Ovary (tissue), 3 donors: ENCODE measurements around the gene CHGA.

Experiments
- CTCF ChIP-seq, 3 donors: fragments of 450-650 bp in 2 of 3; fragments of 200-600 bp in 1 of 3; IDR thresholded peaks; one replicate each; pipeline versions ENCODE4 v1.5.1 to v1.8.0; 2016 to 2022; ENCODE audit warnings: antibody characterized with exemption in 3 of 3, mild to moderate bottlenecking in 1 of 3
- POLR2A ChIP-seq: fragments of 450-650 bp; IDR thresholded peaks from one replicate; pipeline ENCODE4 v1.6.1; 2017; ENCODE audit warnings: antibody characterized with exemption, mild to moderate bottlenecking, moderate library complexity
- donor health status: DM: no; HTN: no; CAD: no.

- no peak for TF ChIP-seq CTCF (IDR thresholded peaks at IDR 0.05)
- no peak for TF ChIP-seq POLR2A
Observed at GRCh38 chr14:92877757-92878431, 45.1 kb upstream of the CHGA start.
